SU-DHL-6 (cell line): Measurements from ENCODE around the gene DYNC1LI2.

Experiments used
- H2AFZ ChIP-seq: fragments of 200-600 bp; sonication (generic); 2 replicates; pipeline ENCODE4 v1.6.1; 2014; ENCODE audit warnings: low read depth, mild to moderate bottlenecking, moderate library complexity, mixed read lengths, antibody characterized with exemption, low read length; ENCODE audit not compliant: severe bottlenecking
- H3F3A ChIP-seq: fragments of 200-600 bp; shearing (Covaris generic); 2 replicates; pipeline ENCODE4 v1.6.0; 2016; ENCODE audit warnings: antibody characterized with exemption, mild to moderate bottlenecking; ENCODE audit not compliant: insufficient read depth
- H3K27ac ChIP-seq: fragments of 200-600 bp; sonication (generic); 2 replicates; pipeline ENCODE4 v1.5.1; 2016; ENCODE audit warnings: low read depth, mild to moderate bottlenecking, low read length, moderate library complexity, mixed read lengths
- H3K27me3 ChIP-seq: fragments of 200-600 bp; sonication (generic), shearing (Covaris generic); 2 replicates; pipeline ENCODE4 v1.6.0; 2014; ENCODE audit warnings: mild to moderate bottlenecking, low read length
- H3K36me3 ChIP-seq: fragments of 200-600 bp; sonication (generic); 2 replicates; pipeline ENCODE4 v1.6.1; 2014; ENCODE audit warnings: mild to moderate bottlenecking, low read length, mixed read lengths
- H3K4me2 ChIP-seq: fragments of 300-600, 200-600 bp; shearing (Covaris generic), sonication (generic); 2 replicates; pipeline ENCODE4 v1.6.0; 2014; ENCODE audit warnings: low read length, low read depth, mild to moderate bottlenecking; ENCODE audit not compliant: poor library complexity, severe bottlenecking
- H3K4me3 ChIP-seq: fragments of 200-600 bp; sonication (generic); 2 replicates; pipeline ENCODE4 v1.5.1; 2014; ENCODE audit warnings: antibody characterized with exemption, low read length, mild to moderate bottlenecking, mixed read lengths; ENCODE audit not compliant: insufficient read depth, poor library complexity, severe bottlenecking
- H3K79me2 ChIP-seq: fragments of 200-600 bp; sonication (generic); 2 replicates; pipeline ENCODE4 v1.6.1; 2014; ENCODE audit warnings: mild to moderate bottlenecking, low read length, moderate library complexity; ENCODE audit not compliant: insufficient read depth
- H3K9ac ChIP-seq: fragments of 200-600 bp; sonication (generic); 2 replicates; pipeline ENCODE4 v1.7.0; 2014; ENCODE audit warnings: mild to moderate bottlenecking, low read length
- H3K9me2 ChIP-seq: fragments of 200-600 bp; sonication (generic); replicated peaks from 2 replicates; pipeline ENCODE4 v1.6.1; 2014; ENCODE audit warnings: low read length; ENCODE audit not compliant: insufficient read depth
- H3K9me3 ChIP-seq: fragments of 200-600 bp; sonication (generic); 2 replicates; pipeline ENCODE4 v1.6.1; 2014; ENCODE audit warnings: low read length, mixed read lengths; ENCODE audit not compliant: insufficient read depth
- H4K20me1 ChIP-seq: fragments of 200-600 bp; sonication (generic); 2 replicates; pipeline ENCODE4 v1.6.1; 2014; ENCODE audit warnings: low read depth, mild to moderate bottlenecking, antibody characterized with exemption, low read length, moderate library complexity, mixed read lengths
- CTCF ChIP-seq: fragments of 200-600 bp; sonication (generic); IDR thresholded peaks from one replicate; pipeline ENCODE4 v1.5.1; 2017; ENCODE audit warnings: antibody characterized with exemption, mild to moderate bottlenecking, low read length, moderate library complexity; ENCODE audit not compliant: insufficient read depth, poor library complexity, severe bottlenecking
- EZH2phosphoT487 ChIP-seq: fragments of 200-600 bp; sonication (generic), shearing (Covaris generic); conservative IDR thresholded peaks from 2 replicates; pipeline ENCODE4 v1.6.1; 2018; ENCODE audit warnings: mild to moderate bottlenecking, antibody characterized with exemption, low read length, moderate library complexity, mixed read lengths

The DYNC1LI2 gene

GRCh38 chr16:66790130-66790733 lies 38.8 kb upstream of the DYNC1LI2 start:
- no peak overlapping the region for H3K4me2 ChIP-seq
- no peak for TF ChIP-seq CTCF
- no peak for TF ChIP-seq EZH2phosphoT487

GRCh38 chr16:66787427-66787826 lies 36.0 kb upstream of the DYNC1LI2 start:
- no peaks in the 10 kb centered on the region for H3K79me2 ChIP-seq
- no peaks in the 10 kb centered on the region for H3F3A ChIP-seq
- no peak overlapping the region for H3K27ac ChIP-seq
- no peak overlapping the region for H3K4me3 ChIP-seq
- no peaks in the 10 kb centered on the region for H3K9me3 ChIP-seq
- H3K36me3 ChIP-seq, result no peaks in the 10 kb centered on the region
- H2AFZ ChIP-seq, result no peak overlapping the region
- TF ChIP-seq CTCF, result no peak
- TF ChIP-seq EZH2phosphoT487, result no peak
- no peaks in the 10 kb centered on the region for H3K9me2 ChIP-seq
- no peak overlapping the region for H3K4me2 ChIP-seq
- no peaks in the 10 kb centered on the region for H4K20me1 ChIP-seq
- H3K9ac ChIP-seq, result no peak overlapping the region
- no peaks in the 10 kb centered on the region for H3K27me3 ChIP-seq

More at GRCh38 chr16:66790130-66790733, 38.8 kb upstream of the DYNC1LI2 start:
- Histone ChIP-seq H3F3A (no peaks in the 10 kb centered on the region), H3K79me2 (no peaks in the 10 kb centered on the region), H3K9me2 (no peaks in the 10 kb centered on the region), H3K27me3 (no peaks in the 10 kb centered on the region), H3K9ac (no peak overlapping the region), H3K4me3 (no peak overlapping the region), H4K20me1 (no peaks in the 10 kb centered on the region), H2AFZ (no peak overlapping the region), H3K9me3 (no peaks in the 10 kb centered on the region), H3K27ac (no peak overlapping the region), H3K36me3 (no peaks in the 10 kb centered on the region)

GRCh38 chr16:66786551-66786950 lies 35.1 kb upstream of the DYNC1LI2 start:
- Histone ChIP-seq H3K27ac (no peak overlapping the region), H3F3A (no peaks in the 10 kb centered on the region), H3K9me2 (no peaks in the 10 kb centered on the region), H3K79me2 (no peaks in the 10 kb centered on the region), H2AFZ (no peak overlapping the region), H3K27me3 (no peaks in the 10 kb centered on the region), H3K9me3 (no peaks in the 10 kb centered on the region), H3K4me3 (no peak overlapping the region), H3K4me2 (no peak overlapping the region), H4K20me1 (no peaks in the 10 kb centered on the region), H3K36me3 (no peaks in the 10 kb centered on the region), H3K9ac (no peak overlapping the region)
- TF ChIP-seq EZH2phosphoT487 (no peak), CTCF (no peak)
